Osteoblast (primary cell): ENCODE measurements around the gene NODAL. TPM values are rescaled to one million over a fixed set of nuclear protein-coding genes. Genes with fewer than 3 reads are reported as not detected.

ENCODE experiments used
- DNase-seq: peaks from one replicate; pipeline ENCODE4 v3.0.0; 2011; ENCODE audit warnings: low spot score, mixed read lengths; ENCODE audit not compliant: insufficient read length; ENCODE audit errors: missing footprints
- H2AFZ ChIP-seq: 2 replicates; pipeline ENCODE4 v1.6.0; 2011; ENCODE audit warnings: mild to moderate bottlenecking, low read length
- H3K27ac ChIP-seq: 2 replicates; pipeline ENCODE4 v1.5.1; 2011; ENCODE audit warnings: mild to moderate bottlenecking, low read depth, low read length, moderate library complexity
- H3K27me3 ChIP-seq: 2 replicates; pipeline ENCODE4 v1.6.0; 2012; ENCODE audit warnings: mild to moderate bottlenecking, control low read depth, inconsistent platforms, low read length, moderate library complexity; ENCODE audit not compliant: insufficient read depth
- H3K36me3 ChIP-seq: 2 replicates; pipeline ENCODE4 v1.5.1; 2011; ENCODE audit warnings: mild to moderate bottlenecking, low read length, control low read depth, moderate library complexity; ENCODE audit not compliant: insufficient read depth
- H3K4me1 ChIP-seq: 2 replicates; pipeline ENCODE4 v1.5.1; 2011; ENCODE audit warnings: mild to moderate bottlenecking, low read length, control low read depth, moderate library complexity; ENCODE audit not compliant: insufficient read depth
- H3K4me2 ChIP-seq: 2 replicates; pipeline ENCODE4 v1.6.0; 2011; ENCODE audit warnings: mild to moderate bottlenecking, low read length; ENCODE audit not compliant: insufficient read depth
- H3K4me3 ChIP-seq: fragments of 200-600 bp; sonication (generic); 3 replicates; pipeline ENCODE4 v1.5.1; 2012; ENCODE audit warnings: mild to moderate bottlenecking, low read length, inconsistent platforms; ENCODE audit not compliant: insufficient read depth
- H3K79me2 ChIP-seq: 2 replicates; pipeline ENCODE4 v1.6.0; 2012; ENCODE audit warnings: mild to moderate bottlenecking, low read length, control low read depth, inconsistent platforms; ENCODE audit not compliant: insufficient read depth
- H3K9me3 ChIP-seq: 2 replicates; pipeline ENCODE4 v1.5.1; 2011; ENCODE audit warnings: low read depth, low read length, control low read depth
- H4K20me1 ChIP-seq: 2 replicates; pipeline ENCODE4 v1.6.0; 2012; ENCODE audit warnings: mild to moderate bottlenecking, low read length, control low read depth; ENCODE audit not compliant: insufficient read depth
- CTCF ChIP-seq: IDR thresholded peaks from 2 replicates; pipeline ENCODE4 v1.5.1; 2011; ENCODE audit warnings: mild to moderate bottlenecking, low read depth, low read length, moderate library complexity; ENCODE audit errors: extremely low read depth
- total RNA-seq: library from RNA; depleted of rRNA; stranded (reverse); fragments of >200 nt; gene quantifications from 2 replicates; pipeline ENCODE4 v1.2.3, GENCODE V29; 2012

NODAL gene
- total RNA-seq, 1 donor: not detected

GRCh38 chr10:70479626-70480238 is 38.3 kb upstream of the NODAL start:
- Histone ChIP-seq H3K9me3 (no peaks in the 10 kb centered on the region), H3K4me1 (no peaks in the 10 kb centered on the region), H3K4me3 (no peak overlapping the region), H2AFZ (no peak overlapping the region), H3K79me2 (no peaks in the 10 kb centered on the region), H4K20me1 (no peaks in the 10 kb centered on the region), H3K36me3 (no peaks in the 10 kb centered on the region), H3K4me2 (no peak overlapping the region), H3K27me3 (peaks cover 36% of the 10 kb centered on the region), H3K27ac (no peak overlapping the region)
- no peak for TF ChIP-seq CTCF
- peak; percentile 80 for DNase-seq

- peaks cover 36% of the 10 kb centered on the region for H3K27me3 ChIP-seq
- TF ChIP-seq CTCF: no peak
- H3K27ac ChIP-seq: no peak overlapping the region
- no peaks in the 10 kb centered on the region for H3K4me1 ChIP-seq
- DNase-seq: peak; percentile 80
- no peaks in the 10 kb centered on the region for H3K79me2 ChIP-seq
- no peaks in the 10 kb centered on the region for H4K20me1 ChIP-seq
- H2AFZ ChIP-seq: no peak overlapping the region
- H3K36me3 ChIP-seq: no peaks in the 10 kb centered on the region
- H3K4me2 ChIP-seq: peak overlapping the region; percentile 58
- H3K4me3 ChIP-seq: peak overlapping the region; percentile 60
- H3K9me3 ChIP-seq: no peaks in the 10 kb centered on the region
These were observed 37.7 kb upstream of the NODAL start for GRCh38 chr10:70479165-70479581.

DNA sequence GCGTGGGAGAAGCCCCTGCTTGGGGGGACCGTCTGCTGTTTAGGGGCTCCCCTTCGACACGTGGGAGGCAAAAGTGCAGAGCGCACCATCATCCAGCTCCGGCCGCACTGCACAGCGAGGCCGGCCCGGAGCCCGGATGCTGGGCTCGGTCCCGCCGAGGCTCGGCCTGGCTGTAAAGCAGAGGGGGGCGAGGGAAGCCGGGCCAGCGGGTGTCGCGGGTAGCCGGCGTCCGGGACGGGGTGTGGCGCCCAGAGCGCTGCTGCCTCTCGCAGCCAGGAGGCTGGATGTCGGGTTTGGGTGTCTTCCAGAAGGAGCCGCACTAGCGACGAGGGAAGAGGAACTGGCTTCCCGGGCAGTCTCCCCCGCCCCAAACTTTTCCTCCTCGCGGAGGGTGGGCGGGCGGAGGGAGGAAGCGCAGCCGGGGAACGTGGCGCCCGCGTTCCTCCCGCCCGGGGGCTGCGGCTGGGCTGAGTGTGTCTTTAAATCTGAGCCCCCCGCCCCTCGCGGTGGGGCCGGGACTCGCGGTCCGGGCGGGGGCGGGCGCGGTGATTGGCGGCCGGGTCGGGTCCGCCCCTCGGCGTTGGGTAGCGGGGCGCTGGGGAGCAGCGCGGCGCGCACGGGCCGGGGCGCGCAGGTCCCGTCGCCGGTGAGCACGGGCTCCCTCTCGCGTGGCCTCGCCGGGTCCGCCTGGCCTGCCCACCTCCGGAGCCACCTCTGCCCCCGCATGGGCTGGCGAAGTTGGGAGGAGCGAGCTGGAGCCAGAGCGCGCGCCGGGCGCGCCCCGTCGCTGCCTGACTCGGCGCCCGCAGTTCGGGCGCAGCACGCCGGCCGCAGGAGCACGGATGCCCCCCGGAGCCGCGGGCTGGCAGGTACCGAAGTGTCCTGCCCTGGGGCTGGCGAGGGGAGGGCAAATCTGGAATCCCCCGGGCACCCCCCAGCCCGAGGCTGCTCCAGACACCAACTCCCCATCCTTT is 37.0 kb upstream of the NODAL start, which contains the start of gene PALD1:
PALD1 (plus strand) TSS at position 577 of the 974 bp plus-strand sequence. CDS start 47,185 bp downstream, outside the sequence.
- Histone ChIP-seq H2AFZ (no peak within 1 kb of the TSS), H3K4me2 (peak within 1 kb of the TSS; percentile 58), H3K27me3 (peaks cover 38% of the 10 kb centered on the region), H3K9me3 (no peaks in the 10 kb centered on the region), H3K4me1 (no peaks in the 10 kb centered on the region), H3K27ac (no peak within 1 kb of the TSS), H3K79me2 (no peaks in the 10 kb centered on the region), H4K20me1 (no peaks in the 10 kb centered on the region), H3K36me3 (no peaks in the 10 kb centered on the region), H3K4me3 (peak within 1 kb of the TSS; percentile 60)
- peak; percentile 96 for DNase-seq
- TF ChIP-seq CTCF: no peak
